A673 (cell line): ENCODE results near the gene SLC15A1. TPM values are rescaled to one million over a fixed set of nuclear protein-coding genes. Genes with fewer than 3 reads are reported as not detected.

Experiments
- BruUV-seq: library from RNA; stranded (reverse); fragments of 400-500 nt; replicated peaks from 2 replicates; lab custom pipeline; 2021; lab: Mats Ljungman, UMichigan
- CTCF ChIA-PET: fragments of 300-600 bp; sonication (Branson Sonifier 250); formaldehyde crosslinking; loops from one replicate; lab custom pipeline; 2022; ENCODE audit warnings: antibody characterized with exemption; lab: Charles Lee
- POLR2A ChIA-PET: fragments of 300-600 bp; sonication (Branson Sonifier 250); formaldehyde crosslinking; loops from one replicate; lab custom pipeline; 2022; ENCODE audit warnings: antibody characterized with exemption; ENCODE audit not compliant: low non-redundant PET; lab: Charles Lee
- DNase-seq: peaks from one replicate; pipeline ENCODE4 v3.0.0-alpha.2; 2015; ENCODE audit warnings: low spot score
- H3K27ac ChIP-seq: fragments of 200-600 bp; sonication (generic); 2 replicates; pipeline ENCODE4 v1.5.1; 2016; ENCODE audit warnings: mixed run types, low read depth, mild to moderate bottlenecking, mixed read lengths, antibody characterized with exemption, low read length; ENCODE audit not compliant: poor library complexity, severe bottlenecking
- H3K27me3 ChIP-seq: fragments of 200-600 bp; sonication (generic); replicated peaks from 2 replicates; pipeline ENCODE4 v1.6.1; 2017; ENCODE audit warnings: mixed run types, low read depth, mild to moderate bottlenecking, mixed read lengths, antibody characterized with exemption, low read length; ENCODE audit not compliant: insufficient read depth, poor library complexity
- H3K36me3 ChIP-seq: fragments of 200-600 bp; sonication (generic); 2 replicates; pipeline ENCODE4 v1.6.1; 2016; ENCODE audit warnings: mixed run types, mild to moderate bottlenecking, mixed read lengths, antibody characterized with exemption, low read length; ENCODE audit not compliant: insufficient read depth, poor library complexity, severe bottlenecking
- H3K4me1 ChIP-seq: fragments of 200-600 bp; sonication (generic); 2 replicates; pipeline ENCODE4 v1.6.1; 2017; ENCODE audit warnings: mixed run types, mild to moderate bottlenecking, mixed read lengths, antibody characterized with exemption, low read length; ENCODE audit not compliant: insufficient read depth, poor library complexity, severe bottlenecking
- H3K4me3 ChIP-seq: fragments of 200-600 bp; sonication (generic); 2 replicates; pipeline ENCODE4 v1.5.1; 2016; ENCODE audit warnings: low read depth, mixed run types, mild to moderate bottlenecking, mixed read lengths, low read length; ENCODE audit not compliant: poor library complexity, severe bottlenecking
- H3K9me3 ChIP-seq: fragments of 200-600 bp; sonication (generic); 2 replicates; pipeline ENCODE4 v1.6.1; 2016; ENCODE audit warnings: mixed run types, low read depth, mild to moderate bottlenecking, mixed read lengths, antibody characterized with exemption, low read length; ENCODE audit not compliant: poor library complexity, severe bottlenecking
- CTCF ChIP-seq: fragments of 300-800, 200-600 bp; sonication (generic); conservative IDR thresholded peaks from 2 replicates; pipeline ENCODE4 v1.5.1; 2017; ENCODE audit warnings: low read depth, mild to moderate bottlenecking, antibody characterized with exemption, low read length, moderate library complexity, mixed read lengths
- EZH2 ChIP-seq: fragments of 200-600 bp; sonication (generic); IDR thresholded peaks from 2 replicates; pipeline ENCODE4 v1.6.1; 2017; ENCODE audit warnings: borderline replicate concordance, low read depth, mild to moderate bottlenecking, mixed read lengths, antibody characterized with exemption, low read length; ENCODE audit not compliant: poor library complexity, severe bottlenecking
- intact Hi-C: fragments of 100-400 bp; cut with micrococcal nuclease; formaldehyde crosslinking; loops from one replicate; pipeline ENCODE4 v1.10.0; 2022; ENCODE audit not compliant: unreplicated experiment
- total RNA-seq: library from RNA; stranded (reverse); gene quantifications from 2 replicates; pipeline ENCODE4 v1.2.3, GENCODE V29; 2021

The SLC15A1 gene
- total RNA-seq, 1 experiment from 2014 or later = not detected

- DNase-seq = no peak
- no TSS peak for BruUV-seq
- no peak overlapping the region for H3K4me3 ChIP-seq
- ChIA-PET POLR2A (no interaction called here), CTCF (interaction anchor here (1.0 to 1.7 kb wide), 3 partner anchors 207 to 291 kb away, joined by 3 to 18 read pairs (median 3); no protein-coding TSS in a partner anchor)
- H3K27ac ChIP-seq = no peak overlapping the region
- no peaks in the 10 kb centered on the region for H3K27me3 ChIP-seq
- no peaks in the 10 kb centered on the region for H3K9me3 ChIP-seq
- H3K36me3 ChIP-seq = no peaks in the 10 kb centered on the region
- intact Hi-C loops = loop anchor here (2.0 kb wide), 1 partner anchor 207 kb away; no protein-coding TSS in a partner anchor
- TF ChIP-seq EZH2 = no peak
- TF ChIP-seq CTCF = no peak
- H3K4me1 ChIP-seq = no peaks in the 10 kb centered on the region
These were observed 100.2 kb downstream of the SLC15A1 start for GRCh38 chr13:98652276-98652675.

- Histone ChIP-seq H3K4me1 (no peaks in the 10 kb centered on the region), H3K27ac (no peak overlapping the region), H3K27me3 (no peaks in the 10 kb centered on the region), H3K36me3 (no peaks in the 10 kb centered on the region), H3K9me3 (no peaks in the 10 kb centered on the region), H3K4me3 (no peak overlapping the region)
- no TSS peak for BruUV-seq
- ChIA-PET POLR2A (no interaction called here), CTCF (interaction anchor here (1.0 kb wide), 2 partner anchors 206 to 292 kb away, joined by 3 read pairs; no protein-coding TSS in a partner anchor)
- TF ChIP-seq EZH2 (no peak), CTCF (no peak)
- intact Hi-C loops = loop anchor here (2.0 kb wide), 1 partner anchor 207 kb away; no protein-coding TSS in a partner anchor
- no peak for DNase-seq
These were observed 100.7 kb downstream of the SLC15A1 start for GRCh38 chr13:98651744-98652143.

- no TSS peak for BruUV-seq
- H3K27ac ChIP-seq = no peak overlapping the region
- POLR2A ChIA-PET = no interaction called here
These were observed 101.9 kb downstream of the SLC15A1 start for GRCh38 chr13:98650396-98651107.

More at GRCh38 chr13:98650396-98651107, 101.9 kb downstream of the SLC15A1 start:
- no peaks in the 10 kb centered on the region for H3K36me3 ChIP-seq
- H3K27me3 ChIP-seq = no peaks in the 10 kb centered on the region
- H3K9me3 ChIP-seq = no peaks in the 10 kb centered on the region
- H3K4me1 ChIP-seq = no peaks in the 10 kb centered on the region
- CTCF ChIA-PET = no interaction called here
- intact Hi-C loops = no loop called here
- TF ChIP-seq CTCF (no peak), EZH2 (no peak)
- no peak for DNase-seq
- H3K4me3 ChIP-seq = no peak overlapping the region
